Left kidney (tissue), 2 donors: ENCODE results near the gene RAPGEF1. TPM values are rescaled to one million over a fixed set of nuclear protein-coding genes. Genes with fewer than 3 reads are reported as not detected.
"Not testable (repeated sequence)": the region's sequence is repeated elsewhere in the genome, so short reads cannot be mapped to it uniquely, and the experiment has no call there.

Experiments used
- DNase-seq: peaks from one replicate; pipeline ENCODE4 v3.0.0-alpha.2; 2013
- polyA plus RNA-seq: library from polyadenylated mRNA; unstranded; fragments of 120-200 nt; gene quantifications from one replicate; pipeline ENCODE4 v1.2.1, GENCODE V29; 2013; ENCODE audit not compliant: insufficient read length

RAPGEF1 gene
- polyA plus RNA-seq, 1 donor = 40.2 TPM

GRCh38 chr9:131753751-131754150, 13.9 kb upstream of the RAPGEF1 start:
- DNase-seq = not testable (repeated sequence)

GRCh38 chr9:131752231-131752884, 12.5 kb upstream of the RAPGEF1 start:
- no peak for DNase-seq

- DNase-seq = no peak
Observed at GRCh38 chr9:131748411-131748955, 8.6 kb upstream of the RAPGEF1 start.

- DNase-seq = no peak
Observed at GRCh38 chr9:131747352-131747751, 7.5 kb upstream of the RAPGEF1 start.

GRCh38 chr9:131745610-131746009, 5.7 kb upstream of the RAPGEF1 start:
- DNase-seq = no peak

- no peak for DNase-seq
Observed at GRCh38 chr9:131744720-131745201, 4.9 kb upstream of the RAPGEF1 start.

GRCh38 chr9:131744171-131744719, 4.4 kb upstream of the RAPGEF1 start:
- no peak for DNase-seq

GRCh38 chr9:131743501-131743900, 3.6 kb upstream of the RAPGEF1 start:
- no peak for DNase-seq

GRCh38 chr9:131743096-131743495, 3.2 kb upstream of the RAPGEF1 start:
- DNase-seq = no peak

GRCh38 chr9:131740898-131741297, 1.0 kb upstream of the RAPGEF1 start:
- DNase-seq = no peak

GRCh38 chr9:131739133-131739958, 530 bp downstream of the RAPGEF1 start:
- DNase-seq = no peak

GRCh38 chr9:131738293-131739132, 1.4 kb downstream of the RAPGEF1 start:
- DNase-seq = no peak

GRCh38 chr9:131737426-131737825, 2.5 kb downstream of the RAPGEF1 start:
- DNase-seq = no peak

GRCh38 chr9:131736431-131736830, 3.4 kb downstream of the RAPGEF1 start:
- DNase-seq = no peak

- DNase-seq = no peak
Observed at GRCh38 chr9:131735238-131736128, 4.4 kb downstream of the RAPGEF1 start.

GRCh38 chr9:131734781-131735180, 5.1 kb downstream of the RAPGEF1 start:
- DNase-seq = no peak

GRCh38 chr9:131734165-131734610, 5.7 kb downstream of the RAPGEF1 start:
- no peak for DNase-seq

GRCh38 chr9:131733541-131734061, 6.3 kb downstream of the RAPGEF1 start:
- DNase-seq = no peak

- DNase-seq = no peak
Observed at GRCh38 chr9:131732636-131733289, 7.1 kb downstream of the RAPGEF1 start.

GRCh38 chr9:131732061-131732526, 7.8 kb downstream of the RAPGEF1 start:
- no peak for DNase-seq
